ENCODE measurements around the gene ELF5.

DNA sequence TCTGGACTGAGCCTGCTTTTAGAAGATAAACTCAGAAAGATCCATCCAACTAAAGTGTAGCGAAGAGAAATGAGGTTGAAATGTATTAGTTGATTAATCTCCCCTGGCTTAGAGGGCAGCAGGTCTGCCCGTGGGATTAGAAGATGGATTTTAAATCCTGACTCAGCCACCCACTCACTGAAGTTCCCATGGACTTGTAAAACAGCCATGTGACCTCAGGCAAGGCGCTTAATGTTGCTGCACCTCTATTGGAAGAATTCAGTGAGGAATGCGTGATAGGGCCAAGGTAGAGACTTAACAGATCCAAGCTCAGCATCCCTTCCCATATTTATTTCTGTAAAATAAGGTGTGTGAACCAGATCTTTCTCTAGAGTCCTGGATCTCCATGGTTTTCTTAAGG lies 45.1 kb upstream of the ELF5 start:
- TF ChIP-seq, protein P1, sequence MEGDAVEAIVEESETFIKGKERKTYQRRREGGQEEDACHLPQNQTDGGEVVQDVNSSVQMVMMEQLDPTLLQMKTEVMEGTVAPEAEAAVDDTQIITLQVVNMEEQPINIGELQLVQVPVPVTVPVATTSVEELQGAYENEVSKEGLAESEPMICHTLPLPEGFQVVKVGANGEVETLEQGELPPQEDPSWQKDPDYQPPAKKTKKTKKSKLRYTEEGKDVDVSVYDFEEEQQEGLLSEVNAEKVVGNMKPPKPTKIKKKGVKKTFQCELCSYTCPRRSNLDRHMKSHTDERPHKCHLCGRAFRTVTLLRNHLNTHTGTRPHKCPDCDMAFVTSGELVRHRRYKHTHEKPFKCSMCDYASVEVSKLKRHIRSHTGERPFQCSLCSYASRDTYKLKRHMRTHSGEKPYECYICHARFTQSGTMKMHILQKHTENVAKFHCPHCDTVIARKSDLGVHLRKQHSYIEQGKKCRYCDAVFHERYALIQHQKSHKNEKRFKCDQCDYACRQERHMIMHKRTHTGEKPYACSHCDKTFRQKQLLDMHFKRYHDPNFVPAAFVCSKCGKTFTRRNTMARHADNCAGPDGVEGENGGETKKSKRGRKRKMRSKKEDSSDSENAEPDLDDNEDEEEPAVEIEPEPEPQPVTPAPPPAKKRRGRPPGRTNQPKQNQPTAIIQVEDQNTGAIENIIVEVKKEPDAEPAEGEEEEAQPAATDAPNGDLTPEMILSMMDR (conservative IDR thresholded peaks at IDR 0.05 in 1 of 2, IDR thresholded peaks at IDR 0.05 in 1 of 2; ENCODE audit: extremely low read depth in 1 of 2, insufficient read depth in 1 of 2, low read depth in 1 of 2, low read length in 2 of 2) = no peak
- TF ChIP-seq EZH2 (IDR thresholded peaks at IDR 0.05; ENCODE audit: borderline replicate concordance, low read length) = no peak
